HCT116 (cell line): ENCODE results near the gene RPS16. TPM values are rescaled to one million over a fixed set of nuclear protein-coding genes. Genes with fewer than 3 reads are reported as not detected.
A peak's percentile ranks its signal among the peaks of the same experiment; 100 is the strongest.

Experiments used
- ATAC-seq: fragments of 200-7000 bp; cut with Tn5 transposase; 2 replicates; pipeline ENCODE4 v1.9.1; 2020; ENCODE audit warnings: mild to moderate bottlenecking, moderate library complexity
- BruUV-seq: library from RNA; stranded (reverse); fragments of 400-500 nt; replicated peaks from 2 replicates; lab custom pipeline; 2021; lab: Mats Ljungman, UMichigan
- CTCF ChIA-PET: fragments of 300-600 bp; sonication (Branson Sonifier 250); formaldehyde crosslinking; loops from one replicate; lab custom pipeline; 2021; ENCODE audit warnings: antibody characterized with exemption; lab: Charles Lee
- POLR2A ChIA-PET: fragments of 300-600, 350-600 bp; sonication (Branson Sonifier 250); formaldehyde crosslinking; loops from one replicate; lab custom pipeline; 2021; ENCODE audit warnings: antibody characterized with exemption; lab: Charles Lee
- RAD21 ChIA-PET, 2 experiments: fragments of 300-600 bp; sonication (Branson Sonifier 250); formaldehyde crosslinking; loops; one replicate each; lab custom pipeline; 2023; ENCODE audit warnings: low total read pairs in 2 of 2; ENCODE audit not compliant: uncharacterized antibody in 2 of 2, unreplicated experiment in 2 of 2, low non-redundant PET in 1 of 2; lab: Charles Lee
- DNase-seq: peaks from one replicate; pipeline ENCODE4 v3.0.0-alpha.2; 2010; ENCODE audit warnings: low read depth, low spot score
- H2AFZ ChIP-seq: fragments of 200-600 bp; shearing (Covaris generic), sonication (generic); 2 replicates; pipeline ENCODE4 v1.6.1; 2017; ENCODE audit warnings: low read depth, mixed run types, mixed read lengths, antibody characterized with exemption, low read length; ENCODE audit not compliant: poor library complexity, severe bottlenecking
- H3K27ac ChIP-seq: 2 replicates; pipeline ENCODE4 v1.5.1; 2012; ENCODE audit warnings: low read depth, low read length
- H3K27me3 ChIP-seq: fragments of 200-600 bp; sonication (generic); 2 replicates; pipeline ENCODE4 v1.6.1; 2016; ENCODE audit warnings: mixed run types, low read length, mixed read lengths; ENCODE audit not compliant: insufficient read depth
- H3K36me3 ChIP-seq, 2 experiments: fragments of 200-500 bp in 1 of 2; fragments of 200-600 bp in 1 of 2; sonication (Bioruptor generic) in 1 of 2; sonication (generic) in 1 of 2; 2 replicates each; pipeline versions ENCODE4 v1.5.1 to v1.6.1; 2014 to 2016; ENCODE audit warnings: low read length in 2 of 2, inconsistent platforms in 1 of 2, mixed read lengths in 1 of 2, mixed run types in 1 of 2; ENCODE audit not compliant: insufficient read depth in 2 of 2, control insufficient read depth in 1 of 2
- H3K4me1 ChIP-seq, 2 experiments: fragments of 200-600 bp in 1 of 2; sonication (generic) in 1 of 2; 2 replicates each; pipeline versions ENCODE4 v1.5.1 to v1.6.1; 2012 to 2017; ENCODE audit warnings: low read length in 2 of 2, inconsistent platforms in 1 of 2, mild to moderate bottlenecking in 1 of 2, mixed read lengths in 1 of 2, mixed run types in 1 of 2, moderate library complexity in 1 of 2; ENCODE audit not compliant: insufficient read depth in 2 of 2, control insufficient read depth in 1 of 2
- H3K4me2 ChIP-seq: fragments of 200-600 bp; sonication (generic); 2 replicates; pipeline ENCODE4 v1.6.1; 2017; ENCODE audit warnings: mixed run types, low read length, mixed read lengths
- H3K4me3 ChIP-seq, 2 experiments: fragments of 200-600 bp in 1 of 2; sonication (generic) in 1 of 2; replicated peaks in 1 of 2; 2 replicates each; pipeline ENCODE4 v1.5.1; 2011 to 2016; ENCODE audit warnings: low read length in 2 of 2, control low read depth in 1 of 2, low read depth in 1 of 2, mild to moderate bottlenecking in 1 of 2, mixed read lengths in 1 of 2, mixed run types in 1 of 2
- H3K79me2 ChIP-seq: fragments of 200-600 bp; sonication (generic); 2 replicates; pipeline ENCODE4 v1.6.1; 2017; ENCODE audit warnings: mild to moderate bottlenecking, mixed run types, low read length, moderate library complexity, mixed read lengths; ENCODE audit not compliant: insufficient read depth
- H3K9ac ChIP-seq: fragments of 200-600 bp; sonication (generic); 2 replicates; pipeline ENCODE4 v1.6.1; 2016; ENCODE audit warnings: low read length, mixed read lengths
- H3K9me2 ChIP-seq: fragments of 200-600 bp; sonication (generic), shearing (Covaris generic); 2 replicates; pipeline ENCODE4 v1.6.1; 2017; ENCODE audit warnings: mixed run types, mild to moderate bottlenecking, moderate library complexity; ENCODE audit not compliant: insufficient read depth
- H3K9me3 ChIP-seq, 2 experiments: fragments of 200-500 bp in 1 of 2; fragments of 200-600 bp in 1 of 2; sonication (Bioruptor generic) in 1 of 2; sonication (generic) in 1 of 2; 2 replicates each; pipeline ENCODE4 v1.6.1; 2014 to 2017; ENCODE audit warnings: low read length in 2 of 2, mixed read lengths in 2 of 2, inconsistent platforms in 1 of 2, low read depth in 1 of 2, mild to moderate bottlenecking in 1 of 2, mixed run types in 1 of 2, moderate library complexity in 1 of 2; ENCODE audit not compliant: control insufficient read depth in 1 of 2, insufficient read depth in 1 of 2
- H4K20me1 ChIP-seq: fragments of 200-600 bp; sonication (generic), shearing (Covaris generic); 2 replicates; pipeline ENCODE4 v1.6.1; 2017; ENCODE audit warnings: mixed run types, mild to moderate bottlenecking, moderate library complexity; ENCODE audit not compliant: insufficient read depth
- ATF3 ChIP-seq: IDR thresholded peaks from 2 replicates; pipeline ENCODE4 v1.6.1; 2012
- CBX3 ChIP-seq: IDR thresholded peaks from 2 replicates; pipeline ENCODE4 v1.6.1; 2012; ENCODE audit warnings: low read depth
- CEBPB ChIP-seq: IDR thresholded peaks from 2 replicates; pipeline ENCODE4 v1.6.1; 2012; ENCODE audit warnings: low read depth
- EGR1 ChIP-seq: IDR thresholded peaks from 2 replicates; pipeline ENCODE4 v1.6.1; 2012; ENCODE audit warnings: low read depth
- ELF1 ChIP-seq: IDR thresholded peaks from 2 replicates; pipeline ENCODE4 v1.6.1; 2012; ENCODE audit warnings: low read depth, borderline replicate concordance
- EZH2 ChIP-seq: fragments of 200-600 bp; sonication (generic); IDR thresholded peaks from 2 replicates; pipeline ENCODE4 v1.6.1; 2017; ENCODE audit warnings: antibody characterized with exemption, mixed run types
- EZH2phosphoT487 ChIP-seq: fragments of 200-600 bp; IDR thresholded peaks from 2 replicates; pipeline ENCODE4 v1.6.1; 2018; ENCODE audit warnings: antibody characterized with exemption, borderline replicate concordance
- FOSL1 ChIP-seq: IDR thresholded peaks from 2 replicates; pipeline ENCODE4 v1.6.1; 2012; ENCODE audit warnings: low read depth
- MAX ChIP-seq: IDR thresholded peaks from 2 replicates; pipeline ENCODE4 v1.6.1; 2012
- POLR2A ChIP-seq: IDR thresholded peaks from 2 replicates; pipeline ENCODE4 v1.7.0; 2011; ENCODE audit warnings: borderline replicate concordance; ENCODE audit not compliant: insufficient read depth, insufficient read length; ENCODE audit errors: extremely low read depth
- POLR2AphosphoS5 ChIP-seq: IDR thresholded peaks from 2 replicates; pipeline ENCODE4 v1.6.1; 2011; ENCODE audit warnings: mild to moderate bottlenecking, low read depth, low read length, moderate library complexity
- REST ChIP-seq: IDR thresholded peaks from 2 replicates; pipeline ENCODE4 v1.6.1; 2012; ENCODE audit warnings: low read depth
- SIN3A ChIP-seq: IDR thresholded peaks from 2 replicates; pipeline ENCODE4 v1.6.1; 2012; ENCODE audit warnings: low read depth
- TCF7L2 ChIP-seq: IDR thresholded peaks from 2 replicates; pipeline ENCODE4 v1.7.0; 2011; ENCODE audit warnings: borderline replicate concordance, inconsistent platforms; ENCODE audit not compliant: insufficient read depth, insufficient read length; ENCODE audit errors: extremely low read depth
- YY1 ChIP-seq: IDR thresholded peaks from 2 replicates; pipeline ENCODE4 v1.6.1; 2011; ENCODE audit warnings: low read length, low read depth, moderate library complexity, mild to moderate bottlenecking; ENCODE audit not compliant: insufficient replicate concordance; ENCODE audit errors: extremely low read depth
- ZBTB33 ChIP-seq: IDR thresholded peaks from 2 replicates; pipeline ENCODE4 v1.6.1; 2011; ENCODE audit warnings: mild to moderate bottlenecking, low read length, moderate library complexity; ENCODE audit not compliant: insufficient replicate concordance; ENCODE audit errors: extremely low read depth
- ZFX ChIP-seq: fragments of 450-650 bp; IDR thresholded peaks from 2 replicates; pipeline ENCODE4 v1.6.1; 2017
- intact Hi-C: fragments of 100-400 bp; cut with micrococcal nuclease; formaldehyde crosslinking; loops from 2 replicates; pipeline ENCODE4 v1.10.0; 2022
- total RNA-seq: library from RNA; stranded (reverse); gene quantifications from one replicate; pipeline ENCODE4 v1.2.1, GENCODE V29; 2021; ENCODE audit not compliant: unreplicated experiment

The RPS16 gene
- total RNA-seq, 1 experiment from 2014 or later = 3,365 TPM

GRCh38 chr19:39406656-39407409 is 28.9 kb downstream of the RPS16 start, which contains the start of gene ZFP36:
TSS of gene ZFP36 (plus strand) at chr19:39406847. CDS start at chr19:39406905, 58 bp downstream.
- peaks cover 52 to 88% of the 10 kb centered on the region in 2 experiments for H3K4me1 ChIP-seq
- peaks cover 2 to 12% of the 10 kb centered on the region in 2 experiments; a peak in 1 of 4 replicates for H3K36me3 ChIP-seq
- H3K9me2 ChIP-seq = no peaks in the 10 kb centered on the region
- intact Hi-C loops = no loop called here
- H3K27me3 ChIP-seq = no peaks in the 10 kb centered on the region
- H4K20me1 ChIP-seq = peaks cover 5% of the 10 kb centered on the region; the same call in 1 of the 2 replicates
- BruUV-seq = TSS peak; percentile 65
- RAD21 ChIA-PET = interaction anchor here in 1 of 2 experiments (1.0 kb wide), 1 partner anchor 9 kb away, joined by 3 read pairs; no protein-coding TSS in a partner anchor
- CTCF ChIA-PET = interaction anchor here (0.7 kb wide), 1 partner anchor 9 kb away, joined by 3 read pairs; no protein-coding TSS in a partner anchor
- TF ChIP-seq REST (no peak), ELF1 (no peak), EGR1 (no peak), MAX (no peak), ZFX (no peak), POLR2AphosphoS5 (peak; percentile 96), YY1 (no peak), SIN3A (no peak), FOSL1 (no peak), CBX3 (no peak), ZBTB33 (peak; percentile 83), ATF3 (no peak), CEBPB (no peak), EZH2phosphoT487 (no peak), EZH2 (no peak), POLR2A (peak; percentile 99), TCF7L2 (no peak)
- peak within 1 kb of the TSS; percentile 100 for H3K27ac ChIP-seq
- H3K4me3 ChIP-seq = peak within 1 kb of the TSS; percentile 90 to 98
- peaks cover 38% of the 10 kb centered on the region for H3K79me2 ChIP-seq
- ATAC-seq (peak; percentile 31), DNase-seq (peak; percentile 68)
- H3K9me3 ChIP-seq = no peaks in the 10 kb centered on the region
- no peak within 1 kb of the TSS for H2AFZ ChIP-seq
- POLR2A ChIA-PET = interaction anchor here (0.7 to 4.1 kb wide), 8 partner anchors 9 to 1203 kb away, joined by 3 to 57 read pairs (median 4); partner anchors contain the start of genes MED29, PAF1, RPS16 and SPINT2
- peak within 1 kb of the TSS; percentile 92 for H3K4me2 ChIP-seq
- peak within 1 kb of the TSS; percentile 97 for H3K9ac ChIP-seq
